Stimulated activated CD4-positive, alpha-beta T cell treated with anti-CD3 and anti-CD28 coated beads, TNF-alpha, amount 100 ng/mL, for 4 hours (primary cell): ENCODE data around the gene TFF1.

Experiments
- DNase-seq, 3 experiments: peaks; one replicate each; pipeline ENCODE4 v3.0.0-alpha.2; 2020; ENCODE audit warnings: low read depth in 3 of 3

Gene TFF1

DNA sequence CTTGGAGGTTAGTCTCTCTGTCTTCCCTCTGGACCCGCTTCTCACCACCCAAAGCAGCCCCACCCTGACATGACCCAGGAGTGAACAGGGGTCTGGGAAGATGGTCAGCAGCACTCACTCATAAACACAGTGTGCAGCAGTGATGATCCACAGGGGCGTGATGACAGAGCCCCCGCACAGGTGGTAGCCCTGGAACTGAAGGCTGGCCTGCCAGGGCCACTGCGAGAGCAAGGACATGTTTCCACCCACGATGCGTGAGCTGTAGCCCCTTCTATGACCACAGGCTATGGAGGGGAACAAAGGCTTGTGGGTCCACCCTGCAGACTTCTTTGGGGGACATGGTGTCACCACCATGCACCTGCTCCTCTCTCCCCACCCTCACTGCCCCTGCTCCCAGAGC is 16.6 kb upstream of the TFF1 start:
- DNase-seq = no peak

DNA sequence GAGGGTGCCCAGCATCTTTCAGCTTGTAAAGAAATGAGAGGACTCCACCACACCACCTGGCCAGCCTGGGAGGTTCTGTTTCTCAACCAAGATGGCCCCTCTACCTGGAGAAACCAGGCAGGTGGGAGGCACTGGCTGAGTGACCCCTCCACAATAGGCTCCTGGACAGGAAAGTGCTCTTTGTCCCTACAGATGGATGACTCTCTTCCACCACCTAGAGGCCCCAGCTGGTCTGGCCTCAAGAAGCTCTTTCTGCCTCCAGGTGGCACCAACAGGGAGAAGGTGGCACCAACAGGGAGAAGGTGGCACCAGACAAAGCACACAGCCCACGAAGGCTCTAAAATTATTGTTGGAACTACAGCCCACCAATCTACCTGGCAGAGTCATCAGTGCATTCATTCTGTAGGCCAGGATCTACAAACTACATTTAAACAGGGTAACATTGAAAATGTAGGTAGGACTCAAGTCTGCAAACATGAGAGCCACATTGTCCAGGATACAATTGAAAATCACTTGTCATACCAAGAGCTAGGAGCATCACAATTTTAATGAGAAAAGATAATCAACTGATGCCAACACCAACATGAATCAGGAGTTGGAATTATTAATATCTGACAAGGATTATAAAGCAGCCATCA is 15.1 kb upstream of the TFF1 start:
- no peak for DNase-seq

DNA sequence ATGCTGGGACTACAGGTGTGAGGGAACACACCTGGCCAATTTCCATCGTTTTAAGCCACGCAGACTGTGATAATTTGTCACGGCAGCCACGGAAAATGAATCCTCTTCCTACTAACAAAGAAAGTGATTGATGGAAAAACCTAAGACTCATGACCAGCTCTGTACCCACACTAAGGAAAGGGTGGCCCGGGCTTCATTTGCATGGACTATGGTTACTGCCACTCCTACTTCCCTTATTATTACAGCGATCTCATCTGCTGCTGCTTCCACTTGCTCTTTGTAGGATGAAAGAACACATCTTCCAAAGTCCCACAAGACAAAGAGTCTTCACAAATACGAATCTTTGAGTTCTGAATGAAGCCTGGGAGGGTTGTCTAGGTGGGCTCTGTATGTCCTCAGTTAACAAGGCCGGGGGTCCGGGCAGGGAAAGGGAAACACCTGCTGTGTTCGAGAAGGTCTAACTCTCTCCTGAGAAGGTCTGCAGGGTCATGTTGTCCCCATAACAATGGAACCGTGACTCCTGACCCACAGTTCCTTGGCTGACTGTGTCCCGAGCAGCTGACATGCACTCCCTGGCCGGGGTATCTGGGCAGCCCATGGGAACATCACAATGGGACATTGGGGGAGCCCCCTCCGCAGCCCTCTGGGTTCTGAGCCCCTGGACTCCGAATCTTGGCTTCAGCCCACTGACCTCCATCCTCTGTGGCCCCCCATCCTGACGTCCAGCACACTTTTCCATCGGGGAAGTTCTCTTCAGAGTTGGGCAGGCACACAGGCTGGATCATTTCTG is 13.3 kb upstream of the TFF1 start:
- no peak for DNase-seq

DNA sequence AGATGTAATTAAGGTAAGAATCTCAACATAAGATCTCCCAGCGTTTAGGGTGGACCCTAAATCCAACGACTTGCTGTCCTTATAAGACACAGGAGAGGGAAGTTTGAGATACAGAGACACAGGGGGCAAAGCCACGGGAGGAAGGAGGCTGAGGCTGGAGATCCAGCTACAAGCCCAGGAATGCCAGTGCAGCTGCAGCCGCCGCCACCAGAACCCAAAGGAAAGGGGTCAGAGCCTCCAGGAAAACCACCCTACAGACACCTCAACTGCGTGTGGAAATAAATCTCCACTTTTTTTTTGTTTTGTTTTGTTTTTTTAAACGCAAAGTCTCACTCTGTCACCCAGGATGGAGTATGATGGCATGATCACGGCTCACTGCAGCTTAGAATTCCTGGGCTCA is 12.1 kb upstream of the TFF1 start:
- no peak for DNase-seq

DNA sequence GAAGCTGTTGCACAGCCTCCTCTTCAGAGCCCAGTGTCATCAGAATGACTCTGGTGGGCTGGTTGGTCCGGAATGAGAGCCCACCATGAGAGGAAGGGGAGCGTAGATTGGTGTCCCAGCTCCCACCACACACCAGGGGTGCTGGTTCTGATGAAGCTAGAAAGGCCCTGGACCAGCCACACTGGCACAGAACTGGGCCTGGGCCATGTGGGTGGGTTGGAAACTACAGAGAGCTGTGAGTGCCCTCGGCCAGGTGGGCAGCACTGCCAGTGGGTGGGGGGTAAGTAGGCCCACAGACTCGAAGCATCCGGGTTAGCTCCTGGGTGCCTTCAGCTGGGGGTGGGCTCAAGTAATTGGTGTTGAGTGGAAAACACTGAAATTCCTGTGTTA is 11.6 kb upstream of the TFF1 start:
- DNase-seq = no peak

DNA sequence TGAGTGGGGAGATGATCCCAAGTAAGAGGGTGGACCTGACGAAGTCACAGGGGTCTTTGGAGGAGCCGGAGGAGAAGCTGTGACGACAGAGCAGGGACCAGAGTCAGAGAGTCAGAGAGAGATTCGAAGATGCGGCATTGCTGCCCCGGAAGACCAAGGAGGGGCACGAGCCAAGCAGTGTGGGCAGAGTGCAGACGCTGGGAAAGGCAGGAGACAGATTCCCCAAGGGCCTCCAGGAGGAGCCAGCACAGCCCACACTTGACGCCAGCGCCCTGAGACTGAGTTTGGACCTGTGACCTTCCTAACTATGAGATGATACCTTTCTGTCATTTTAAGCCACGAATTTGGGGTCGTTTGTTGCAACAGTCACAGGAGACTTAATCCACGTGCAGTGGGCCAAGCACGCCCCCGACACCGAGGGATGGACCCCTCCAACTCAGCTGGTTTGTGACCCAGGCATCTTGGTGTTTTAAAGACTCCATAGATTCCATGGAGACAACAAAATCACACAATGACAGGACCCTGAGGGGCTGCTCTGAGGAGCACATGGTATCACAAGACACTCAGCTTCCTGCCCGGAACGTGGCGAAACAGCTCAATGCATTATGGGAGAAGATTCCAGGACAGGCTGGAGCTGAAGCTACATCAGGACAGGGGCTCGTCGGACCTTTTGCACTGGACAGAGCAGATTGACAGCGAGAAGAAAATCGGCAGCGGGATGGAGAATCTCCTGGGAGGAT is 11.0 kb upstream of the TFF1 start:
- DNase-seq = no peak

DNA sequence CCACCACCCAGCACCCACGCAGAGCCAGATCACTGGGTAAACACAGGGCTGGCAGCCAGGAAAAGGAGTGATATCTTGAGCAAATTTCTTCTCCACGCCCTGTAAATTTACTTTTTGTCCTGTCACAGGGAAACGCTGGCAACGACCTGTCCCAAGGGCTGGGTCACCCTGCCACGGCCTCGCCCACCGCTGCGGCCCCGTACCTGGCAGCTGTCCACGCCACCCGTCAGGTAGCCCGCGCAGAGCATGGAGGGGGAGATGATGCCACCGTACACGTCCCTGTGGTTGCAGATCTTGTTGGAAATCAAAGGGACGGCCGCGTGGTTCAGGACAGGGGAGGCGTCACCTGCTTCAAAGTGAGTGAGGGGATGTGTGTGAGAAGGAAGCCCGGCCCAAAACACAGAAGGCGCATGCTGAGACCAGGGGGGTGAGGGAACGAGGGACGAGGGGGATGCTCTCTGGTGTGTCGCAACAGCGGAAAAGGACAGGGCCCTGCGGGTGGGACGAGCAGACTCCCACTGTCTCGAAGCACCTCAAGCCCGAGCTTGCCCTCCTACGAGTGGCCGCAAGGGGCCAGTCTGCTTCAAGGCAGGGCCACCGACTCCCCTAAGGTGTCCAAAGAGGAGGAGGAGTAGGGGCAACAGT is 10.1 kb upstream of the TFF1 start:
- no peak for DNase-seq

DNA sequence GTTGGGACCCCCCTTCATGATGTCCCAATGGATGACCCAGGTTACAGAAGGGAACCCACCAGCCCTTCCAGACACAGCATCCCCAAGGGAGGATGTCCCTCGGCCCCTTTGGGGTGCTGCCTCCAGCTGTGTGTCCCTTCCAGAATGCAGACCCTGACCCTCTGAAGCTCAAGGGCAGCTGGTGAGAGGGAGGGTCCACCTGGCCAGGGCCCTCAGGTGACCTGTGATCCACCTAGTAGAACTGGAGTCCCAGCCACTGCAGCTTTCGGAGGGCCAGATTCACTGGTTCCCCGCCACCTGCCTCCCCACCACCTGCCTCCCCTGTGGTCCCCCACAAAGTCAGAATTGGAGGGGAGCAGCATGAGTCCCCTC is 9.6 kb upstream of the TFF1 start:
- DNase-seq = no peak

DNA sequence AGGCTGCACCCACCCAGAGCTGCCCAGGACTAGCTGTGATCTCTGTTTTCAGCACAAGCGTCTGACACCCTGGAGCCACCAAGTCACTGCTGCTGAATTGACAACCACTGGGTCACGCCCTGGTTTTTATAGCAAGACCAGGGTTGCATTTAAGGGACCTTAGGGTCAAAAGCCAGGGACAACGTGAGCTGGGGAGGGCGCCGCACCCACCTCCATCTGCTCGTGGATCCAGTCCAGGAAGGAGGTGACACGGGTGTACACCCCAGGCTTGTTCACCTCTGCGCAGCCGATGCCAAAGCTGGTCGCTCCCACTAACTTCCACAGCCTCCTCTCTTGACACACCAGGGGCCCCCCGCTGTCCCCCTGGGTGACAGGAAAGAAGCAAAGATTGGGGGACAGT is 9.2 kb upstream of the TFF1 start:
- no peak for DNase-seq

DNA sequence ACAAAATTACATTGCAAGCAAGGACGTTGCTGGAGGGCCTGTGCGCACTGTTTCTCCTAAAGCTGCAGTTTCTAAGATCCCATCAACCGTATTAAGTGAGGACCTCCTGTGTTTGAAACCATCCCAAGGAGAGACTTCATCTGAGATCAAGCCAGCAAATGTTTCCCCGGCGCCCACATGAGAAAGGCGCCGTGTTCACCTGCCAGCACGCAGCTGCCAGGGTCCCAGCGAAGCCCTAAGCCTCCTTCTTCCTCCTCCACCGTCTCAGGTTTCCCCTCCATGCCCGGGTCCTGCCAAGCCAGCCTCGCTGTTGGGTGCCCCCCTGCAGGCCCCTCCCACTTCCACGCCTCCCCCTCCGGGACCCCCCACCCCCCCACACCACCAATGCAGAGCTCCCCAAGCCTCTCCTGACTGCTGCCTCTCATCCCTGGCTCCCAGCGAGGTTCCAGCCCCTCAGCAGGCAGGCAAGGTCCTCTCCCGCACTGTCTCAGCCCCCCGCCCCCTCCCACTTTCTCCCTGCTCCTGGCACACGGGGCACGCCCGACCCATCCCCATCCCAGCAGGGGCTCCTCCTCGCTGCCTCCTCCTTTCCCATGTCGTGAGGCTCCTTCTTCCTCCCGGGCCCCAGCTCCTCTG is 8.6 kb upstream of the TFF1 start:
- no peak for DNase-seq

DNA sequence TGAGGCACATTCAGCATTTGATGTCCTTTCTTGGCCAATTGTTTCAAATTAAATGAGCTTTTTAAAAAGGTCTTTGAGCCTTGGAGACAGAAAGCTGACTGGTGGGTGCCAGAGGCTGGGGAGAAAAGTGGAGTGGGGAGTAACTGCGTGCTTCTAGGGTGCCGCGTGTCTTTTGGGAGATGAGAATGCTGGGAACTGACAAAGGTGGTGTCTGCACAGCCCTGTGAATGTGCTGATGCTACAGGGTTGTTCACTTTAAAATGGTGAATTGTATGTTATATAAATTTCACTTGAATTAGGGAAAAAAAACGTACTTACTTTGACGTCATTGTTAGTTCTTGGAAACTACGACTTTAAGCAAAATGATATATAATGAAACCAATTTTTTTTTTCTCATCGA is 8.1 kb upstream of the TFF1 start:
- DNase-seq = no peak

DNA sequence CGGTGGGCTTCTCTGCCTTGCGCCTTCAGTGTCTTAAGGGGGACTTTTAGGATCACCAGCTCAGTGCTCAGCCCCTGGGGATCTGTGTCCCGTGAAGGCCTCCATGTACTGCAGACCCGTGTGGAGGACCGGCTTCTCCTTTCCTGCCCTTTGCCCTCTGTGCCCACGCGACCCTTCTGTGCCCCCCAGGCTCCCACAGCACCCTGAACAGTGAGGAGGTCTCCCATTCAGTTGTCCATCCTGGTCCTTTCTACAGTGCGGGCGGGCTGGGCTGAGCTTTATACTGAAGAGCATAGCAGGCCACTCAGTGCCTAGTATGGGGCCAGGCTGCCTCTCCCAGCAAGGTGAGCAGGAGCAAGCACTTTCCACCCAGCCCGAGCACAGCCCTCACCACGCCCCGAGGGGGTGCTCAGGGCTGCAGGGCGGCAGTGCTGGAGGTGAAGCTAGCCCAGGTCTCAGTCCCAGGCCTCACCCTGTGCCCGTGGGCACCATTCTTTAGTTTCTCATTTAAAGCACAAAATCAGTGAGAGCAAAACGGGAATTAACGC is 7.6 kb upstream of the TFF1 start:
- no peak for DNase-seq

DNA sequence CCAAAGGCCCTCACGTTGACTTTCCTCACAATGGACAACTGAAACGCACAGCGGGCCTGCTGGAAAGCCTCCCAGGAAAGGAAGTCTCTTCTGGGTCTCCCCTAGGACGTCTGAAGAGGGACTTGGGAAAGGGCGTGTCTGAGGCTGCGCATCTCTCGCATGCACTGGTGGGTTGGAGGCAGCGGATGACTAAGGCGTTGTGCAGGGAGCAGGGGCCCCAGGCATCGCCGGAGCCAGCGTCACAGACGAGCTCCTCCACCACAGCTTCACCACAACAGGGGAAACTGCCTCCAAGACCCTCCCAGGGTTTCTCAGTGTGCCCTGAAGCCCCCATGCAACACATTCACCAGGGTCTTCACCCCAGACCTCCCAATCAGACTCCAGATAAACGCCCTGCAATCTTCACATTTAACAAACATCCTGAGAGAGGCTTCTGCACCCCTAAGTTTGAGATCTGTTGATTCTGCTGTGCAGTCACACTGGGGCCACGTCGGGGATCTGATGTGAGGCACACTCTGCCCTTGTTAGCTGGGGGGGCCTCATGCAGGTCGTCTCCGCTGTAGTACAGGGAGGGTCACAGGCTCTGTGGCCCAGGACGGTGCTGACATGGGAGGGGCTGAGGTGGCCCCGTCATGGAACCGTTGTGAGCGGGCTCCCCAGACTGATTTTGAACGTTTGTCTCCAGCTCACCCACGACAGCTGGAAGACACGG is 7.0 kb upstream of the TFF1 start:
- no peak for DNase-seq

DNA sequence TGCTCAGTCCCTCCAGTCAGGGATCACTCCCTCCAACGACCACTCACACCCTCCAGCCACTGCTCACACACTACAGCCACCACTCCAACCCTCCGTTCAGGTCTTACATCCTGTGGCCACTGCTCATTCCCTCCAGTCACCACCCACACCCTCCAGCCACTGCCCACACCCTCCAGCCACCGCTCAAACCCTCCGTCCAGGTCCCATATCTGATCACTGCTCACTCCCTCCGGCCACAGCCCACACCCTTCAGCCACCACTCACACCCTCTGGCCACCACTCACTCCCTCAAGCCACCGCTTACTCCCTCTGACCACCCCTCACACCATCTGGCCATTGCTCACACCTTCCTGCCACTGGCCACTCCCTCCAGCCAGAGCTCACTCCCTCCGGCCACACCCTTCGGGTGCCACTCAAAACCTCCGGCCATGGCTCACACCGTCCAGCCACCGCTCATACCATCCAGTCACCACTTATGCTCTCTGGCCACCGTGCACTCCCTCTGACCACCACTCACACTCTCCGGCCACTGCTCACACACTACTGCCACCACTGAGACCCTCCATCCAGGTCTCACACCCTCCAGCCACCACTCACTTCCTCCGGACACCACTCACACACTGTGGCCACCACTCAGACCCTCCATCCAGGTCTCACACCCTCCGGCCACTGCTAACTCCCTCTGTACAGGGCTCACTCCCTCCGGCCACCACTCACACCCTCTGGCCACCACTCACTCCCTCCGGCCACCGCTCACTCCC is 4.7 kb upstream of the TFF1 start:
- no peak for DNase-seq

DNA sequence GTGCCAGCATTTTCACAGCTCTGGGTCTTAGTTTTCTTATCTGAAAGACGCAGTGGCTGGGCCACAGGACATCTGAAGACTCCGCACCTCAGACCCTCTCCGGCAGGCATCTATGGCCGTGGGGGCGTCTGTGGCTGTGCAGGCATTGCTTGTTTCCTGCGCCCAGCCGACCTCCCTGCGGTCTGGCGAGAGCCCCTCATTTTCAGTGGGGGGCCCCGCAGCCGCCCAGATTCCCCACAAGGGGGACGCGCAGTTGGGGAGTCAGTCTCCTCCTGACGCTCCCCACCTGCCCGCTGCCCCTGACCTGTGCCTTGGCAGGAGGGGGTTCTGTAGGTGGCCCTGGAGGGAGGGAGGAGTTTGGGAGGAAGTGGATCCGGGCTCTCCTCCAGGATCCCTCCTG is 3.5 kb upstream of the TFF1 start:
- no peak for DNase-seq

DNA sequence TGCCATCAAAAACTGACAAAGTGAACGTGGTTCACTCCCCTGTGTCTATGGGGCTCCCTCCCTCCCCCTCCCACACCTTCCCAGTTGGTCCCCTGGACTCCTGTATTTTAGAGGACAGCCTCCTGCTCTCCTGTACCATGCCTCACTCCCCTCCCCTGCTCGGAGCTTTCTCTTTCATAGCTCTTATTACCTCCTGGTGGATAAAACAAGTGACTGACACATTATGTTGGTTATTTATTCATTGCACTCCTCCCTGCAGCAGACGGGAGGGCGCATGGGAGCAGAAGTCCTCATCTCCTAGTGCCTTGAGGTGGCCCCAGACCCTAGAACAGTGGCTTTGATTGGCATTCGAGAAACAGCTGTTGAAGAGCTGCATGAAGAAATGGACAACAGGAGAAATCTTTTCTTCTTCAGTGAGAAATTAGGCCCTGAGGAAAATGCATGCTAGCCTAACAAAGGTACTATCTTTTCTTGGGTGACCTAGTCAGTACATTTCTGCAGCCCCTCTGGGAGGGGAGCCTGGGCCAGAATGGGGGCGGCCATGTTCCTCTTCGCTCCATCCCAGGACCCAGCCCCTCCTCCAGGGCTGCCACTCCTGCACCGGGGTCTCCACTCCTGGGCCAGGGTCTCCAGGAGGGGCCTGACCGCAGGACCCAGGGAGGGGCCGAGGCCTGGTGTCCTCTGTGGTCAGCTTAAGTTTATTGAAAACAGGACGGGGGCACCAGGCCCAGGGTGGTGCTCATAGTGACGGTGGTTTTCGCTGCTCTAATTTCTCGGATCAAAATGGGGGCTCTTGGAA is 1.2 kb upstream of the TFF1 start:
- no peak for DNase-seq

DNA sequence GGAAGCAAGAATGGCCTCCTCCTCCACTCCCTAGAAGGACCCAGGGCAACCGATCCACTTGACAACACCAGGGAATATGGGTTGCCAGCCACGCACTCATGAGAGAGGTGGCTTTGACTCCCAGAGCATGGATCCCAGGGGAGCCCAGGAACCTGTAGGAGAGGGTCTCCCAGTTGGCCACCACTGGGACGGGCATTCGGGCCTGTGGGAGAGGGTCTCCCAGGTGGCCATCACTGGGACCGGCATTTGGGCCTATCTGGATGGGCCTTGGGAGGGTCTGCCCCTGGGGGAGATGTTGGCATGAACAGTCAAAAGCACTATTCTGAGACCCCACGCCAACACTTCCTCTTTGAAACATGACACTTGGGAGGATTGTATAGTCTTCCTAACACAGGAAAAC is 565 bp downstream of the TFF1 start:
- DNase-seq = no peak

DNA sequence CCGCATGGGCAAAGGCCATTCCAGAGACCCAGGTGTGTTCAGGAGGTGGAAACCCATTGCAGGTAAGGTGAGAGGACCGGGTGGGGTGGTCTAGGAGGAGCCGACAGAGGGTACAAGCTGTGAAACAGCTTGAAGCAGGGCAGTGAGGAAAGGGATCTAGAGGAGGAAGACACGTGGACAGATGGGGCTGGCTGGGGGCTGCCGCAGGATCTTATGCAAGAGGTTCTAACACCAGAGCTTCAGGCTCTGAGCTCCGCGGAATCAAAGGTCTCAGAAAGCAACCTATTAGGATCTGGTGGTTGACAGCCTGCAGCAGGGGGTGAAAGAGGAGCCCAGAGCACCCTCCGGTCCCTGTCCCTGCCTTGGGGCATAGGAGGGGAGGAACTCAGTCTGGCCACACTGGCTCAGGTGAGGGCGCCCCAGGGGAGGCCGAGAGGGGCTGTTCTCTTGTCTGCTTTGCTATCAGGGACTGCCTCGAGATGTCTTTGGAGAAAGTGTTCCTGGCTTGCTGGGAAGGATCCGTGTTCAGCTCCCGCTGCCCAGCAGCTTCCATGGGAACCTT is 1.9 kb downstream of the TFF1 start:
- DNase-seq = no peak

DNA sequence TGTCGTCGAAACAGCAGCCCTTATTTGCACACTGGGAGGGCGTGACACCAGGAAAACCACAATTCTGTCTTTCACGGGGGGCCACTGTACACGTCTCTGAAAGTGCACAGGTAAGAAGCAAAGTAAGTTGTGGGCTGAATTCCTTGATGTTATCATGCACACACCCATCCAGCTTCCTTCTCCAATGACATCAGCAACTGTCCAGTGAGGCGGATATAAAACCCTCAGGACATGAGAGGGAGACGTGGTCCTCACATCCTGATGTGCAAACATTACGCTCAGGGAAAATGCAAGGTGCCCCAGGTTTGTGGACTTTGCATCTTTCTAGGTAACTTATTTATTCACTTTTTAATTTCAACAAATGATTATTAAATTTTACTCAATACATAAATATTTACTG is 3.0 kb downstream of the TFF1 start:
- no peak for DNase-seq
